GM12878 (cell line): ENCODE results near the gene TGIF2. TPM values are rescaled to one million over a fixed set of nuclear protein-coding genes. Genes with fewer than 3 reads are reported as not detected.

Experiments
- BCL11A ChIP-seq: IDR thresholded peaks from 2 replicates; pipeline ENCODE4 v1.6.1; 2011; ENCODE audit warnings: low read depth, low read length
- BRCA1 ChIP-seq: IDR thresholded peaks from 2 replicates; pipeline ENCODE4 v1.6.1; 2011; ENCODE audit warnings: low read depth, low read length, improper control_type of control experiment
- CREM ChIP-seq: IDR thresholded peaks from 2 replicates; pipeline ENCODE4 v1.6.1; 2014; ENCODE audit warnings: antibody characterized with exemption, low read depth
- DPF2 ChIP-seq: fragments of 450-650 bp; IDR thresholded peaks from 2 replicates; pipeline ENCODE4 v1.6.1; 2017; ENCODE audit warnings: mild to moderate bottlenecking
- FOS ChIP-seq: IDR thresholded peaks from 3 replicates; pipeline ENCODE4 v1.6.1; 2011; ENCODE audit warnings: borderline replicate concordance; ENCODE audit not compliant: insufficient read length; ENCODE audit errors: extremely low read depth
- IKZF2 ChIP-seq, 2 experiments: fragments of 450-650 bp; IDR thresholded peaks; 2 replicates each; pipeline ENCODE4 v1.6.1; 2017; ENCODE audit warnings: mild to moderate bottlenecking in 2 of 2, moderate library complexity in 2 of 2
- IRF5 ChIP-seq: fragments of 450-650 bp; IDR thresholded peaks from 2 replicates; pipeline ENCODE4 v1.6.1; 2017; ENCODE audit warnings: borderline replicate concordance
- KDM1A ChIP-seq: fragments of 200-600 bp; sonication (generic); IDR thresholded peaks from 2 replicates; pipeline ENCODE4 v1.6.1; 2016; ENCODE audit warnings: borderline replicate concordance
- LARP7 ChIP-seq: fragments of 450-650 bp; IDR thresholded peaks from 2 replicates; pipeline ENCODE4 v1.6.1; 2017; ENCODE audit warnings: mild to moderate bottlenecking
- MAX ChIP-seq: IDR thresholded peaks from 2 replicates; pipeline ENCODE4 v1.6.1; 2012; ENCODE audit warnings: low read depth, low read length, improper control_type of control experiment
- NFXL1 ChIP-seq: fragments of 450-650 bp; IDR thresholded peaks from 2 replicates; pipeline ENCODE4 v1.6.1; 2017; ENCODE audit warnings: antibody characterized with exemption, mild to moderate bottlenecking, borderline replicate concordance
- NKRF ChIP-seq: fragments of 450-650 bp; conservative IDR thresholded peaks from 2 replicates; pipeline ENCODE4 v1.6.1; 2017; ENCODE audit warnings: mild to moderate bottlenecking, moderate library complexity
- RAD51 ChIP-seq: fragments of 450-650 bp; IDR thresholded peaks from 2 replicates; pipeline ENCODE4 v1.6.1; 2016; ENCODE audit warnings: moderate library complexity, mild to moderate bottlenecking, inconsistent platforms
- RCOR1 ChIP-seq: conservative IDR thresholded peaks from 2 replicates; pipeline ENCODE4 v1.6.1; 2012; ENCODE audit warnings: low read depth, low read length, improper control_type of control experiment
- REST ChIP-seq: IDR thresholded peaks from 2 replicates; pipeline ENCODE4 v1.6.1; 2012; ENCODE audit warnings: mild to moderate bottlenecking, low read depth, low read length
- SMARCA5 ChIP-seq: fragments of 450-650 bp; IDR thresholded peaks from 2 replicates; pipeline ENCODE4 v1.6.1; 2017; ENCODE audit warnings: mild to moderate bottlenecking
- SPI1 ChIP-seq: IDR thresholded peaks from 2 replicates; pipeline ENCODE4 v1.6.1; 2011; ENCODE audit warnings: low read depth, mild to moderate bottlenecking, low read length, moderate library complexity, borderline replicate concordance; ENCODE audit not compliant: insufficient read depth
- SRF ChIP-seq, 2 experiments: IDR thresholded peaks; 2 replicates each; pipeline ENCODE4 v1.6.1; 2011; ENCODE audit warnings: low read depth in 2 of 2, low read length in 2 of 2, mild to moderate bottlenecking in 1 of 2, moderate library complexity in 1 of 2
- USF2 ChIP-seq: IDR thresholded peaks from 2 replicates; pipeline ENCODE4 v1.6.1; 2011; ENCODE audit warnings: low read depth, low read length, improper control_type of control experiment, borderline replicate concordance
- ZBTB4 ChIP-seq: fragments of 450-650 bp; formaldehyde crosslinking; IDR thresholded peaks from 2 replicates; pipeline ENCODE4 v1.4.0; 2022; ENCODE audit warnings: mild to moderate bottlenecking, moderate library complexity
- polyA plus RNA-seq, 11 experiments: library from polyadenylated mRNA; depleted of rRNA in 4 of 11; unstranded in 6 of 11; stranded (reverse) in 5 of 11; fragments of >200 nt; fragmentation: Nextera tagmentation in 4 of 11; fragmentation: Illumina TruSeq in 1 of 11; extraction: Ambion mirVana in 4 of 11; extraction: Trizol in 1 of 11; gene quantifications; 1 replicate in 1 of 11; 2 replicates in 10 of 11; pipeline versions ENCODE4 v1.2.1 to v1.2.3, GENCODE V29; 2011 to 2016; ENCODE audit warnings: inconsistent platforms in 2 of 11, missing spikeins in 2 of 11, low read depth in 1 of 11
- total RNA-seq, 4 experiments: library from RNA; depleted of rRNA in 3 of 4; stranded (reverse); fragments of >200 nt in 3 of 4; fragmentation: Illumina TruSeq in 1 of 4; extraction: Trizol in 1 of 4; gene quantifications; 2 replicates each; pipeline versions ENCODE4 v1.2.1 to v1.2.3, GENCODE V29; 2013 to 2021

Gene TGIF2
- total and polyA plus RNA-seq, 10 of the 15 experiments (the other 5 are each of a cell fraction or from before 2014, with no cell fraction given) = 13.1 to 47.1 (median 36.6) TPM

GRCh38 chr20:36573798-36574365, 485 bp downstream of the TGIF2 start (continued):
- peak in 1 of 2 experiments; percentile 52; a peak in 2 of 4 replicates for TF ChIP-seq IKZF2 (IDR thresholded peaks at IDR 0.05)
- peak; percentile 53; the same call in 1 of the 2 replicates for TF ChIP-seq MAX
- no peak for TF ChIP-seq ZBTB4 (CRISPR knock-in tag)
- TF ChIP-seq SMARCA5 = no peak
- TF ChIP-seq BCL11A = no peak
- TF ChIP-seq DPF2 = peak; percentile 19; the same call in 1 of the 2 replicates
- no peak for TF ChIP-seq REST
- TF ChIP-seq SRF (IDR thresholded peaks at IDR 0.05; ENCODE audit: low read depth in 2 of 2, low read length in 2 of 2) = no peak
- TF ChIP-seq SPI1 = peak; percentile 37; the same call in 1 of the 2 replicates
- TF ChIP-seq NKRF = peak; percentile 78
- no peak for TF ChIP-seq NFXL1
- peak; percentile 92 for TF ChIP-seq LARP7
- TF ChIP-seq KDM1A = no peak
- no peak for TF ChIP-seq FOS
- TF ChIP-seq BRCA1 = no peak
- peak; percentile 36; the same call in 1 of the 2 replicates for TF ChIP-seq CREM
- TF ChIP-seq RAD51 = no peak
- TF ChIP-seq USF2 = no peak
- TF ChIP-seq IRF5 = no peak
- no peak for TF ChIP-seq RCOR1
